Gastrocnemius medialis (tissue), 4 donors: ENCODE data around the gene CRIP1.

Experiments
- POLR2A ChIP-seq, 2 donors: fragments of 450-650 bp; IDR thresholded peaks; one replicate each; pipeline ENCODE4 v1.6.1; 2017; ENCODE audit warnings: antibody characterized with exemption in 2 of 2, mild to moderate bottlenecking in 2 of 2, moderate library complexity in 2 of 2
- TF ChIP-seq, protein P1 (sequence below), 5 experiments: fragments of 450-650 bp in 3 of 5; fragments of 200-600 bp in 2 of 5; sonication (generic) in 2 of 5; IDR thresholded peaks in 4 of 5; conservative IDR thresholded peaks in 1 of 5; 1 replicate in 4 of 5; 2 replicates in 1 of 5; pipeline ENCODE4 v1.5.1; 2016 to 2019; ENCODE audit warnings: antibody characterized with exemption in 5 of 5, mild to moderate bottlenecking in 3 of 5, moderate library complexity in 3 of 5

DNA sequence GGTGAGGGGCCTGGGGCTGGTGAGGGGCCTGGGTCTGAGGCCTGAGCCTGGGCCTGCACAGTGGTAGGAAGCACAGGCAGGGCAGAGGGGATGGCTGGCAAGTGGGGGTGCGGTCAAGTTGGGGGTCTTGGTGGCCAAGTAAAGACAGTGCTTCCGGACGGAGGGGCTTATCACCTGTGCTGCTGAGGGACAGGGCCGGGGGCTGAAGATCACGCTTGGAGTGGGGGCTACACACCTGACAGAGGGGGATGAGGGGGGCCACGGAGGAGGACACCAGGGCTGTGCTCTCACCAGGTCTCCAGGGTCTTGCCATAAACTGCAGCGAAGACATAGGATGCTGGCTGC is 16.6 kb downstream of the CRIP1 start:
- TF ChIP-seq, protein P1, sequence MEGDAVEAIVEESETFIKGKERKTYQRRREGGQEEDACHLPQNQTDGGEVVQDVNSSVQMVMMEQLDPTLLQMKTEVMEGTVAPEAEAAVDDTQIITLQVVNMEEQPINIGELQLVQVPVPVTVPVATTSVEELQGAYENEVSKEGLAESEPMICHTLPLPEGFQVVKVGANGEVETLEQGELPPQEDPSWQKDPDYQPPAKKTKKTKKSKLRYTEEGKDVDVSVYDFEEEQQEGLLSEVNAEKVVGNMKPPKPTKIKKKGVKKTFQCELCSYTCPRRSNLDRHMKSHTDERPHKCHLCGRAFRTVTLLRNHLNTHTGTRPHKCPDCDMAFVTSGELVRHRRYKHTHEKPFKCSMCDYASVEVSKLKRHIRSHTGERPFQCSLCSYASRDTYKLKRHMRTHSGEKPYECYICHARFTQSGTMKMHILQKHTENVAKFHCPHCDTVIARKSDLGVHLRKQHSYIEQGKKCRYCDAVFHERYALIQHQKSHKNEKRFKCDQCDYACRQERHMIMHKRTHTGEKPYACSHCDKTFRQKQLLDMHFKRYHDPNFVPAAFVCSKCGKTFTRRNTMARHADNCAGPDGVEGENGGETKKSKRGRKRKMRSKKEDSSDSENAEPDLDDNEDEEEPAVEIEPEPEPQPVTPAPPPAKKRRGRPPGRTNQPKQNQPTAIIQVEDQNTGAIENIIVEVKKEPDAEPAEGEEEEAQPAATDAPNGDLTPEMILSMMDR (IDR thresholded peaks at IDR 0.05 in 4 of 5, conservative IDR thresholded peaks at IDR 0.05 in 1 of 5), result no peak
- no peak for TF ChIP-seq POLR2A (IDR thresholded peaks at IDR 0.05)
